GM21576 (cell line): ENCODE data around the gene WNK4.
"Not testable (repeated sequence)": the region's sequence is repeated elsewhere in the genome, so short reads cannot be mapped to it uniquely, and the experiment has no call there.

Experiments used
- ATAC-seq: cut with Tn5 transposase; IDR thresholded peaks from one replicate; pipeline ENCODE4 v1.9.1; 2021; ENCODE audit warnings: mild to moderate bottlenecking, moderate library complexity; ENCODE audit not compliant: unreplicated experiment

Gene WNK4

GRCh38 chr17:42769964-42770363 is 10.4 kb upstream of the WNK4 start:
- not testable (repeated sequence) for ATAC-seq

- ATAC-seq, result no peak
Observed at GRCh38 chr17:42772945-42773289, 7.5 kb upstream of the WNK4 start.

GRCh38 chr17:42773290-42774035 is 6.9 kb upstream of the WNK4 start, which contains the start of gene VPS25:
TSS of gene VPS25 (plus strand) at chr17:42773449. CDS start at chr17:42773476, 27 bp downstream.
- ATAC-seq, result no peak

DNA sequence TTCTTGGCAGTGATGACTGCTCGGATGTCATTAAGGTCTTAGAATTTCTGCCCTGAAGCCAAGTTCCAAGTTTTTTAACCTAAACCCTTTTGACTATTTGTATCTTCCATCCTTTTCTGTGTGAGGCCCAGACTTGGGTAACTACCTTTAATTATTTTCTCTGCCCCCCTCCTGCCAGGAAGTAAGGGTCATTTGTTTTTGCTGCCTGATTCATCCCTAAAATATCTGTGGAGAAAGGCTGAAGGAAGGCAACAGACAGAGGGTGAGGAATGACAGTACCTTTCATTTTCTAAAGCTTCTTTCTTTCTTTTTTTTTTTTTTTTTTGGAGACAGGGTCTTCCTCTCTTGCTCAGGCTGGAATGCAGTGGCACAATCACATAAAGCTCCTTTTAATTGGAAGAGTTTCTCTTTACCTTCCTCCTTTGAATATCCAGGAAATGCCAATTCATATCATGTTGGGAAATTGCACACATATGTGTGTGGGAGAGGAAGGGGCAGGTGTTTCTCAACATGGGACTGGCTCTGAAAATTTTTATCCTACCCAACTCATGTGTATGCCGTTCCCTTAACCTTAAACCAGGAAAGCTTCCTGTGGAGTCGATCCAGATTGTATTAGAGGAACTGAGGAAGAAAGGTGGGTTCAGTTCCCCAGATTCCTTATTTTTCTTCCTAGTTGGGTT is 6.2 kb upstream of the WNK4 start:
- ATAC-seq, result no peak

DNA sequence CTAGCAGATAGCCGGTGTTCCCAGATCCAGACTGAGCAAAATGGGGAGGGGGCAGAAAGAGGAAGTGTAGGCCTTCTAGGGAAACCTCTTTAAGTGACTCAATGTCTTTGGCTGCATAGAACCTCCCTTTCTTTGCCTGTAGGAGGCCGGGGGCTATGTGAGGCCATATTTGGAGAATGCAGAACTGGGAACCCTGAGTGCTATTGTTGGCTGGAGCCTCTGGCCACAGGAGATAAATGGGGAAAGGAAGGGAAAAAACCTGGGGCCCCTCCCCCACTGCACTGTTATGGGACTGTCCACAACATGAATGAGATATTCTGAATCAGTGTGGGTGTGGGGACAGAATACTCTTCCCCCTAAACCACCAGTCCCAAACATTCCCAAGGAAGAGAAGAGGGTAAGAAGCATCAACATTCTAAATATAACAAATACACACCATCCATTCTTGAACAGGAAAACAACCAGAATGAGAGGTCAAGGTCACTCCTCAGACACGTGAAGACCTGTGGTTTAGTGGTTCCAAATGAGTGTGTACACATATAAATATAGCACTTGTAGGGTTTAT is 4.8 kb upstream of the WNK4 start:
- ATAC-seq, result no peak

GRCh38 chr17:42778570-42778969 is 1.8 kb upstream of the WNK4 start:
- no peak for ATAC-seq

GRCh38 chr17:42779304-42779935 is 990 bp upstream of the WNK4 start:
- ATAC-seq, result no peak

GRCh38 chr17:42780851-42781638 is 635 bp downstream of the WNK4 start:
- ATAC-seq, result no peak

DNA sequence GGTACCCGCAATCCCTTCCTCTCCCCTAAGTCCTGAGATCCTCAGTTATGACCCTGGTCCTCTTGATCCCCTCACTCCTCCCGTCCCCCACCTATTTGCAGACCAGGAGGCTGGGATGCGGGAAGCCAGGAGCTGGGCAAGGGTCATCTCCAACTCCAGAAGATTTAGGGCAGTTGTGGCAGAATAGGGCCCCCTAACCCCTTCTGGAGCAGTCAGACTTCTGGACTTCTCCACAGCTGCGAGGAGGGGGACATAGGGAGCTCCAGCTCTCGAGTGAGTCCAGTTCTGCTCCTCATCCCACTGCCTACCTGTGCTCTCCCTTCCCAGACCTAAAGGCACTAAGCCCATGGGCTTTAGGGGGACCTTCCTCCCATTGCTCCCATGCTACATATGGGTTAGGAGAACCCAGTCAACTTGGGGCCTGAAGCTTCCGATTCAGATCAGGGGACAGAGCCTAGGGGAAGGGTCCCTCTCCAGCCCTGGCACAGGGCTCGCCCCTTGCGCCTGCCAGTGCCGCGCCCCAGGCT is 1.3 kb downstream of the WNK4 start:
- ATAC-seq, result no peak

GRCh38 chr17:42782166-42783061 is 2.0 kb downstream of the WNK4 start:
- no peak for ATAC-seq

DNA sequence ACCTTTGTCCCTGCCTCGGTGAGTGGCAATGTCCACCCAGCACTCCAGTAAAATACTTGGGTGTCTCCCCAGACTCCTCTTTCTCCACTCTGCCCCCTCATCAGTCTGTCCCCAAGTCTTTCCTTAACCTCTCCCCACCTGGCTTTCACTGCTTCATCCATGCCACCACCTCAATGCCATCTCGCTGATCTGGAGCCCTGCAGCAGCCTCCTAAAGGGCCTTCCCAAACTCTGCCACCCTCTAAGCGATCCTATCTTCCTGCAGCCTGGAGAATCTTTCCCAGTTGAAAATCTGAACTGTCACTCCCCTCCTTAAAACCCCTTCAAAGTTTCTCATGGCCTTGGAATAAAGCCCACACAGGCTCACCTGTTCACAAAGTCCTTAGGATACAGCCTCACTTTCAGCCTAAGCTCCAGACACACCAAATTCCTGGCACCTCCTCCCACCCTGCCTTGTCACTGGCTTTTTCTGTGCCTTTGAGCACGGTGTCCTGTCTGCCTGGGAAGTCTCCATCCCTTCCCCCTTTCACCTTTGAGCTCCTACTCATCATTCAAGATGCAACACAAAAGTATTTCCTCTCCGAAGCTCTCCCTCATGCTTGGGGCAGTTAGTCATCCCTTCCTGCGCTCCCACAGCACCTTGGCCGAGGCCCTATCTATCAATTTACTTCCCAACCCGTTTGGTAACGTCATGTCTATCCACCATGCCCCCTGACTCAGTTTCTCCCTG is 2.8 kb downstream of the WNK4 start:
- no peak for ATAC-seq

- ATAC-seq, result no peak
Observed at GRCh38 chr17:42783791-42784138, 3.4 kb downstream of the WNK4 start.

DNA sequence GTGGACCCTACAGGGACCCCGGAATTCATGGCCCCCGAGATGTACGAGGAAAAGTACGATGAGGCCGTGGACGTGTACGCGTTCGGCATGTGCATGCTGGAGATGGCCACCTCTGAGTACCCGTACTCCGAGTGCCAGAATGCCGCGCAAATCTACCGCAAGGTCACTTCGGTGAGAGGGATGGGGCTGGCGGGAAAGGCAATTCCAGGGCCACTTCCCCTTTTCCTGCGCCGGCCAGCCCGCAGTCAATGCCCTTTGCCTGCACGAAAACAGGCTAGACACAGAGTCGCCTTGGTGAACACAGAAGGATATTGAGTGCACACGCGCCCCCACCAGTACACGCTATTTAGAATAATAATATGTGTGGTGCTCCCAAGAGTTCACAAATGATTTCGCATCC is 4.0 kb downstream of the WNK4 start:
- no peak for ATAC-seq

- no peak for ATAC-seq
Observed at GRCh38 chr17:42784811-42785592, 4.6 kb downstream of the WNK4 start.

DNA sequence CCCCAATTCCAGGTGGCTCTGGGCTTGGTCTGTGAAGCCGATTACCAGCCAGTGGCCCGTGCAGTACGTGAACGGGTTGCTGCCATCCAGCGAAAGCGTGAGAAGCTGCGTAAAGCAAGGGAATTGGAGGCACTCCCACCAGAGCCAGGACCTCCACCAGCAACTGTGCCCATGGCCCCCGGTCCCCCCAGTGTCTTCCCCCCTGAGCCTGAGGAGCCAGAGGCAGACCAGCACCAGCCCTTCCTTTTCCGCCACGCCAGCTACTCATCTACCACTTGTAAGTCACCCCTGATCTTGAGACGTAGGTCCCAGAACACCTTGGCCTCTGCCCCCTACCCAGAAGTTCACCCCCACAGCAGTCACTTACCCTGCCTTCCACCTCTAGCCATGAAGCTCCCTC is 6.9 kb downstream of the WNK4 start:
- no peak for ATAC-seq

DNA sequence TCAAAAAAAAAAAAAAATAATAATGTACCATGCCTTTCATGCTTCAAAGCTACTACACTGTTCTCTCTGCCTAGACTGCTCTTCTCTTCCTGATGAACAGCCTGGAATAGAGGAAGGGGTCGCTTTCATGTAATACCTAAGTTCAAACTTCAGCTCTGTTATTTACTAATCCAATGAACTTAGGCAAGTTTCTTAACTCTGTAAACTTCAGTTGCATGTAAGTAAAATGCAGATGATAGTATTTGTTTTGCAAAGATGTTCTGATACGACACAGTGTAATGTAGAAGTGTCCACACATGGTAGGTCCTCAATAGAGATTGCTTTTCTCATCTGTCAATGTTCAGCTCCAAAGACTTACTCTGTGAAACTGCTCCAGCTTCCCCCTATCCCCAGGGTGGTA is 11.5 kb downstream of the WNK4 start:
- ATAC-seq, result no peak

- ATAC-seq, result no peak
Observed at GRCh38 chr17:42792545-42792944, 12.1 kb downstream of the WNK4 start.

- no peak for ATAC-seq
Observed at GRCh38 chr17:42795061-42795460, 14.7 kb downstream of the WNK4 start.
